Activated effector memory CD4-positive, alpha-beta T cell treated with Interleukin-2 at 50 U/mL for 16 hours (primary cell): ENCODE results near the gene NLK.
"Not testable (repeated sequence)": the region's sequence is repeated elsewhere in the genome, so short reads cannot be mapped to it uniquely, and the experiment has no call there.

ENCODE experiments used
- DNase-seq: peaks from one replicate; pipeline ENCODE4 v3.0.0-alpha.2; 2020

Gene NLK

DNA sequence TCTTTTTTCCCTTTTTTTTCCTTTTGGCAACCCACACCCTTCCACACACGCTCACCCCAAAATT lies at the start of gene NLK:
TSS of gene NLK (plus strand) at position 21 of the 64 bp plus-strand sequence. CDS start 197 bp downstream, outside the sequence.
- DNase-seq: no peak

DNA sequence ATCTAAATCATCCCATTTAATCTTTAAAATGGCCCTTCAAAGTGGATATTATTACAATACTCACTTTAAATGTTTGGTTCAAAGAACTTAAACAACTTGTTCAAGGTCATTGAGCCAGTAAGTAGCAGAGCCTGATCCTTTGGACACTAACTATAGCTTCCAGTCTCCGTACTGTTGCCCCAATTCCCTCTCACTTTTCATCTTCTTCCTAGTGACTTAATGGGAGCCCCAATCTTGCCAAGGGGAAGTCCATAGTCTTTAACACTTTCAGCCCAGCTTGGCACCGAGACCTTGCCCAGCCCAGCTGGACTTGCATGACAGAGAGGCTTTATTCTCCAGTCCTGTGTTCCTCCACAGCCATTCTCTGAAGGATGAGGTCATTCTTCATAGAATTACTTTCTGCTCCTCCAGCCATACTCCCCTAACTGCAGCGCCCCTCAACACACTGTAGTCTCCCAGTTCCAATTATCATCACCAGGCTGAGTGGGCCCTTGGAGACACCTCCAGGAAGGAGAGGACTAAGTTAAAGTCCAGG lies 49.2 kb upstream of the NLK start:
- DNase-seq: no peak

DNA sequence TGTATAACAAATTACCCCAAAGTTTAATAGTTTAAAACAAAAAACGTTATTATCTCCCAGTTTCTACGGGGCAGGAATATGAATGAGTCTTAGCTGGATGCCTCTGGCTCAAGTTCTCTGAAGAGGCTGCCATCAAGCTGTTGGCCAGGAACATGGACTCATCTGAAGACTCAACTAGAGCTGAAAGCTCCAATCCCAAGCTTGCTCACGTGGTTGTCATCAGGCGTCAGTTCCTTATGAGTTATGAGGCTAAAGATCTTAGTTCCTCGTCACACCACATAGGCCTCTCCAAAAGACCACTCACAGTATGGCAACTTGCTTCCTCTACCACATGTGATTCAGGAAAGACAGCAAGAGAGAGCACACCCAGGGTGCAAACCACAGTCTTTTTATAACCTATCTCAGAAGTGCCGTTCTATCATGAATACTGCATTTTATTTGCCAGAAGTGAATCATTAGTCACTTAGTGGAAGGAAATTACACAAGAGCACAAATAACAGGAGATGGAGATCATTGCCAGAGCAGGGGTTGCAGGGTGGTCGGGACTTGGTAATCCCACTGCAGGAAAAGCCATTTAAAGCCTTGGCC lies 48.7 kb upstream of the NLK start:
- DNase-seq: no peak

DNA sequence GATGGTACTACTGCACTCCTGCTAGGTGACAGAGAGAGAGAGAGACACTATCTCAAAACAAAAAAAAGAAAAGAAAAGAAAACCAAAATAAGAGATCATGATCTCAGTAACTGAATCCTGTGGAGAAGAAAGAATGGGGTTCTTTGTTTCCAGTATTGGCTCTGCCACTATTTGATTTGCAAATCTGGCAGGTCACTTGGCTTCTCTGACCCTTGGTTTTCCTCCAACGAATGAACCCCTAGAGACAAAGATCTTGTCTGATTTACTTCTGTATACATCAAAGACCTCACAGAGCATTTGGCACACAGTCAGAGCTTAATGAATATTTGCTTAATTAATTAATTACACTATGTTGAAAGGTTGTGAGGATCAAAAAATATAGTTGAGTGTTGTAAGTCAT lies 47.9 kb upstream of the NLK start:
- DNase-seq: no peak

DNA sequence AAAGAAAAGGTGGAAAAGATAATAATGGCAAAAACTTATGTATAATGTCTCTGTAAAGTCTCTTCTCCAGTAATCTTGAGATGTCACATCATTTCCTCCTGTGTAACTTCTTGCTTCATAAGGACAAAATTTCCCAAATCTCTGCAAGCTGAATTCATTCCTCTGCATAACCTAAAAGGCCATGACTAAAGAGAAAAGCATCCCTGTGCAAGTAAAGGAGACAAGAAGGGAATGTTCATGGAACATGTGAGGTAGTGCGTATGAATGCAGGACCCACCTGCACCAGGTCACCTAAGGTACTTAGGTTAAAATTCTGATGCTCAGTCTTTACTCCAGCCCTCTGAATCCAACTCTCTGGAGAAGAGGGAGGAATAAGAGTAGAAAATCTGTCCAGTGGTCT lies 46.9 kb upstream of the NLK start:
- DNase-seq: no peak

DNA sequence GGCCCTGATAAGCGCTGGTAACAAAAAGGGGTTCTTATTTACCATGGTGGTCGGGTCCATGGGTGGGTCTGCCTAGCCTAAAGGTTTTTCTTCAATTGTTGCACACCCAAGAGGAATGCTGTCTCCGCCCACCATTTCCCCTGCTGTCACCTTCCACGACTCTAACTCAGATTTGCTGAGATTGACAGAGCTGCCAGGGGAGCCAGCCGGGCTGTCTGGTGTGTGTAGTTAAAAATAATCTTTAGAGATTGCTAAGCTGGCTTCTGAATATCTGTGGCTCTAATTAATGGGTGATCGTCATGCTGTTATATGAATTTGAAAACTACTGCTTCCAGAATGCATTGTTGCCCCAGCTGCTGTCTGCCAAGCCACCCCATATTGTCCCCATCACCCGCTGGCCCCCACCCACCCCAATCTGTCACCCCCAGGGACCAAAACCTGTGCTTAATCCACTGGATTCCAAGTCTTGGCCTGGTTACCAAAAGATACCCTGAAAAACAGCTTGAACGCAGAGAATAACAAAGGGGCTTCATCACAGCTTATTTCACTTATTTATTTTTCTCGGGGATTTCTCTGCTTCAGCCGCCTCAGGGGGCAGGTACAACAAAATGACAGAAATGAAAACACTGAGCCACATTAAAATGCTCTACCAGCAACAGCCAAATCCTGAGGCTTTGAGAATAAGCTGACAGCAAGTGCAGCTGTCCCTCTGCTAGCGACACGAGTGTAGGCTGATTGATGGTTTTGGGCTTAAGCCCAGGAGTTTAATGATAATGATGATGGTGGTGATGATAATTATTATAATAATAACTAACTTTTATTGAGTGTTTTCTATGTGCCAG lies 46.1 kb upstream of the NLK start:
- DNase-seq: no peak

DNA sequence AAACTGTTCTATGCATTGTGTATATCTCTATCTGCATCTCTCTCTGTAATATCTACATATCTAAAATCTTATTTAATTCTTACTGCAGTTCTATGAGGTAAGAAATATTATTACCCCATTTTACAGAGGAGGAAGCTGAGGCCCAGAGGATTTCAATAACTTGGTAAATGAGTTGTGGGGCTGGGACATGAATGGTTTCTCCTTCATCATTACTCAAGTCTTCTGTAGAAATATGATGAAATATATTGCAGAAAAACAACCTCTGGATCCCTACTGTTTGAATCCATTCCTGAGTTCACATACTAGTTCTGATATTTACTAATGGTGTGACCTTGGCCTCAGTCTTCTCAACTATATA lies 45.5 kb upstream of the NLK start:
- DNase-seq: no peak

DNA sequence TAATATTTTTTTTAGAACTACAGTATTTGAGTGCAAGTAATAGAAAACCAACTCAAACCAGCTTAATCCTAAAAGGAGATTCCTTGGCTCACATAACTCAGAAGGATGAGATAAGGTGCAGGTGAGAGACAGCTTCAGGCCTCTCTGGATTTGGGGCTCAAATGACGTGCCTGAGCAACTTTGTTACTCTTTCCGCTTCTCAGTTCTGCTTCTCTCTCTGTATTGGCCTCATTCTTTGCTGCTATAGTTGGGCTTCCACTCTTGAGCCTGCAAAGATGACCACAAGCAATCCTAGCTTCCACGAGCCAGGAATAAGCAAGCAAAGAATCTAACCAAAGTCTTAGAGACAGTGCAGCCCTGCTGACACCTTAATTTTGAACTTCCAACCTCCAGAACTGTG lies 45.0 kb upstream of the NLK start:
- DNase-seq: no peak

DNA sequence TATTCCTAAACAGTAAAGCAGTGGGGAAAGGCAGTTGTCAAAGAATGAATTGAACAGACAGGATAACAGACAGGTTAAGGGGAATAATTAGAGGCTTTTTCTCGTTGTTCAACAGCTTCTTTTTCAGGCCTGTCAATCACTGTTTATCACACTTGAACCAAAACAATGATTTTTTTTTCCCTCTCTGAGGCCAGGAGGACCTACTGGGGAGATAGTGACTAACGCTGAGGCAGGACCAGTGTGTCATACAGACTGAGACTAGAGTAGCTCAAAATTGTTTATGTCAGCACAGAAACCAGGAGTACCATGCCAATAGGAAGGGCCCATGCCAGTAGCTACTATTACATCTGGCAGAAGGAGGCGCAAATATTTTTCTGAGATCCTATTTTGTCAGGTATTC lies 41.3 kb upstream of the NLK start:
- no peak for DNase-seq

DNA sequence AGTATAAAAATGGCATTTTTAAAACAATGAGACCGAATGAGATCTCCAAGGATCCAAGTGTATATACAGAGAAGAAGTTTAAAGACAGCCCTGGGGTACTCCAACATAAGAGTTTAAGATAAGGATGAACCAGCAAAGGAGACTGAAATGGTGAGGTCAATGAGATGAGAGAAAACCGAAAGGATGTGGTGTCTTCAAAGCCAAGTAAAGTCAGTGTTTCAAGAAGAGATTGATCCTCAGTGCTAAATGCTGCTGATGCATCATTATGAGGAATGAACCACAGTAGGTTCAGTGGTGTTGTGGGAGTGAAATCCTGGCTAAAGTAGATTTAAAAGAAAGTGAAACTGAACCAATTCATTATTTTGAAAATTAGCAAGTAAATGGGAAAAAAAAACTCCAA lies 38.1 kb upstream of the NLK start:
- DNase-seq: no peak

DNA sequence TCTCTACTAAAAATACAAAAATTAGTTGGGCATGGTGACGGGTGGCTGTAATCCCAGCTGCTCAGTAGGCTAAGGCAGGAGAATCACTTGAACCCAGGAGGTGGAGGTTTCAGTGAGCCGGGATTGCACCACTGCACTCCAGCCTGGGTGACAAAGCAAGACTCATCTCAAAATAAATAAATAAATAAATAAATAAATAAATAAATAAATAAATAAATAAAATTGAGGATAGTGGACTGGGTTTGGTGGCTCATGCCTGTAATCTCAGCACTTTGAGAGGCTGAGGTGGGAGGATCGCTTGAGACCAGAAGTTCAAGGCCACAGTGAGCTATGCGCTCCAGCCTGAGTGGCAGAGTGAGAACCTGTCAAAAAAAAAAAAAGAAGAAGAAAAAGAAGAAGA lies 34.6 kb upstream of the NLK start:
- DNase-seq: not testable (repeated sequence)

DNA sequence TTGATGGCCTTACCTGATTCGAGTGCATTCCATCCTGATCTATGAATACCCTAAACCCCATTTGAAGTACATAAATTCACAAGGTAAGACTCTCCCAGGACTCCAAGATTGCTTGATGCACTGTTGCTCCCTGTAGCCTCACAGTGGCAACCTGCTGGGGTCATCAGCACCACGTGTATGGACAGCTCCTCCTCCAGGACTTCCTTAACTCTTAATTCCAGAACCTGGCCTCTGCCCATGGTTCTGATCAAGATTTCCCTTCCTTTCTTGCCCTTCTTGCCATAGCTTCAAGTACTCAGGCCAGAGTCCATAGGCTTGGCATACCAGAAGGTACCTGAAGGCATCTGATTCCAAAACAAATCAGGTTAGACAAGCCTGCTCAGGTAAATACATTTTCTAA lies 34.0 kb upstream of the NLK start:
- DNase-seq: no peak

DNA sequence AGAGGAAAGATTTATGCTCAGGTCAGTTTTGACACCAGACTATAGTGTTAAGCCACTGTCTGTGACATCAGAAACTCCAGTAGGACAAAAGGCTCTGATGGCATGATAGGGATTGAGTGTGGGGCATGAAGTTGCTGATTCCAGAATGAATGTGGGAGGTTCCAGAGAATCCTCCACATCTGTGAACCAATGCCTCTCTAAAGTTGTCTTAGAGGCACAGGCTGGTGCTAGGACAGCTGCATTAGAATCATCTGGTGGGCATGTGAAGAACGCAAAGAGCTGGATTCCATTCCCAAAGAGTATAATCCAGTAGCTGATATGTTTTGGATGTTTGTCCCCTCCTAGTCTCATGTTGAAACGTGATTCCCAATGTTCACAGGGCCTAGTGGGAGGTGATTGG lies 32.1 kb upstream of the NLK start:
- DNase-seq: no peak

DNA sequence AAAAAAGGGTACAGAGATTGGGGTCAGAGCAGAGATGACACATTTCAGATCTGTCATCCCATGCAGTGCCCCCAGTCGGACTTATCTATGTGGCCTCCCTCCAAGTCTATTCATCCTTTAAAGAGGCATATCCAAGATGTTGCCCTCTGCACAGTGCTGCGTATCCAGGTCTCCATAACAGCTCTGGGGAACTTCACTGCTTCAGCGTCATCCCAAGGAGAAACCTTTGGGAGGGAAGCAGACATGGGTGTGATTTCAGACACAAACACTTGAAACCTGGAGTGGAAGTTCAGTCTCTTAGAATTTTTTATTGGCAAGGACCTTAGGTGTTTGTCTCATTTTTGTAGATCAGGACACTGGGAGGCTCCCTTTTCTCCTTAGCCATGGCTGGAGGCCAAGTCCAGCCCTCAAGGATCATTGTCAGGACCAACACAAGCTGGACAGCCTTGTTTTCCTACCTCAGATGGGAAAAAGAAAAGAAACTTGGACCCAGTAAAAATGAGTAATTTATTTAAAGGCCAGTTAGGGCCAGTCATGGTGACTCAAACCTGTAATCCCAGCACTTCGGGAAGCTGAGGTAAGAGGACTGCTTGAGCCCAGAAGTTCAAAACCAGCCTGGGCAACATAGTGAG lies 23.9 kb upstream of the NLK start:
- DNase-seq: no peak

DNA sequence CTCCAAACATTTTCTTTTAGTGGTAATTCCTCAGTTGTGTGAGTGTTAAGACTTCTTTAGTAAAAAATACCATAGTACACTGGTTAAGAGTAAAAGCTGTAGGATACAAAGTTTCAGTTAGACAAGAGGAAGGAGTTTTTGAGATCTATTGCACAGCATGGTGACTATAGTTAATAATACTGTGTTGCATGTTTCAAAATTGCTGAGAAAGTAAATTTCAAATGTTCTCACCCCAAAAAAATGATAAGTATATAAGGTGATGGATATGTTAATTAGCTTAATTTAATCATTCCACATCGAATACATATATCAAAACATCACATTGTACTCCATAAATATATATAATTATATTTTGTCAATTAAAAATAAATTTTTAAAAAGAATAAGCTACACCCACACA lies 22.0 kb upstream of the NLK start:
- no peak for DNase-seq

DNA sequence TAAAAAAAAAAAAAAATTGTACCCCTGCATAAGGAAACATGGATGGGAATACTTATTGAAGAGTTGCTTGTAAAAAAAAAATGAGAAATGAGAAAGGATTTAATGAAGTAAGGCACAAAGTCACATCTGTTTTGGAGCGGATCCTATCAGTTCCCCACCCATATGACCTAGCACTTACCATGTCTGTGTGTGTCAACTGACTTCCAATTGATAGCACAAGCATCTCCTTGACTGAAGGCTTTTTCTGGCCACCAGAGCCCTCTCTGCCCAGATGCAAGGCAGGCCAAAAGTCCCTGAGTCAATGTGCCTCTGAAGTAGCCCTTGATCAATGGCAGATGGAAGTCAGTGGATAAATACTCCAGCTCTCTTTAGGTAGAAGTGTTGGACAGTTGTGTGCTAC lies 13.4 kb upstream of the NLK start:
- DNase-seq: no peak

DNA sequence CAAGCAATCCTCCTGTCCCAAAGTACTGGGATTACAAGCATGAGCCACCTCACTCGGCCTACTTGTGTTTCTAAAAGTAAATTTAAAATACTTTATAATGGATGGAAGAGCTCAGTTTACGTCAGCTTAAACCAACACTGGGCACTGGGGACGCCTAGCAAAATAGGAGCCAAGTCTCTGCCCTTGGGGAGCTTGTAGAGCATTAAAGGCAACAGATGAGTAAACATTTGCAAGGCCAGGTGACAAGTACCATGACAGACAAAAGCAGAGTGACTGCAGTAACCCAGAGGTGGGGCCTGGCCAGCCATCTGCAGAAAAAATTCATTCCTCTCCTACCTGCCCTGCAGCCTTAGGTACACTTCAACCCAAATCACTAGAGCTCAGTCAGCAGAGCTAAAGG lies 12.1 kb upstream of the NLK start:
- DNase-seq: no peak

DNA sequence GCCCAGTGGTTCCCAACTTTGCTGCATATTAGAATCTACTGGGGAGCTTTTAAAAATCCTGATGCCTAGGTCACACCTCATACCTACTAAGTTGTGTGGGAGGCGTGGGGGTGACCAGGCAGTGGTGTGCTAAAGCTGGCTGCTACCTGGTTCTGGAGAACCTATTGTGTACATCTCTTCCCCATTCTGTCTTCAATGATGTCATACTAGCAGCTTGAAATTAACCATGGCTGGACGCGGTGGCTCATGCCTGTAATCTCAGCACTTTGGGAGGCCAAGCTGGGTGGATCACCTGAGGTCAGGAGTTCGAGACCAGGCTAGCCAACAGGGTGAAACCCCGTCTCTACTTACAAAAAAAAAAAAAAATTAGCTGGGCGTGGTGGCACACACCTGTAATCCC lies 11.3 kb upstream of the NLK start:
- no peak for DNase-seq

DNA sequence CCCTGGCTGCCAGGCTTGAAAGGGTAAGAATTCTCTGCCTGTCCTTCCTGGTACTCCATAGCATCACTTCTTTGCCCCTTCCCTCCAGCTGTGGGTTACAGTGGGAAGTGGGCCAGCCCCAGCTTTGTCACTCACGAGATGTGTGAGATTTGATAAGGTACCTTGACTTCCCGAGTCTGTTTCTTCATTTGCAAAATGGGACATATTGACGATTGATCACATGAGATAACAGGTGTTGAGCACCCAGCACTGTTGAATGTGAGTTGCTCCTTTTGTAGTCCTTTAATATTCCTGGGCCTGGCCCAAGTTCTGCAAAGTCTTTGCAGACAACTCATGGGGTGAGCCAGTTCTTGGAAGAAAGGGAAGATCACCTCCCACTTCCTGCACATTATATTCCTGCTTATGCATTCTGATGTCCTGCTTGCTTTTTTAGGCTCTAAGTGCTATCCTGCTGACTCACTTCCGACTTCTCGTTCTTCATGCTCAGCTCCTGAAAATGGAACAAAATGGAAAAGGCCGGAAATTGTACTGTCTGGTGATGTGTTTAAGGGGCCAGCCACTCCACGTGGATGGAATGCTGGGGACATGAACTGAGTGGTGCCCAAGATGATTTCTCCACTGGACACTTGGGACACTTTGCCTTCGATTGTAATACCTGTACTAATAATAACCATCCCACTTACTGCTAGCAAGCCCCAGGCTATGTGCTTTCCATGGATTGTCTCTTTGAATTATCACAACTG lies 8.3 kb upstream of the NLK start:
- DNase-seq: no peak

DNA sequence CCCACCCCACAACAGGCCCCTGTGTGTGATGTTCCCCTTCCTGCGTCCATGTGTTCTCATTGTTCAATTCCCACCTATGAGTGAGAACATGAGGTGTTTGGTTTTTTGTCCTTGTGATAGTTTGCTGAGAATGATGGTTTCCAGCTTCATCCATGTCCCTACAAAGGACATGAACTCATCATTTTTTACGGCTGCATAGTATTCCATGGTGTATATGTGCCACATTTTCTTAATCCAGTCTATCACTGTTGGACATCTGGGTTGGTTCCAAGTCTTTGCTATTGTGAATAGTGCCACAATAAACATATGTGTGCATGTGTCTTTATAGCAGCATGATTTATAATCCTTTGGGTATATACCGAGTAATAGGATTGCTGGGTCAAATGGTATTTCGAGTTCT lies 7.0 kb upstream of the NLK start:
- not testable (repeated sequence) for DNase-seq

DNA sequence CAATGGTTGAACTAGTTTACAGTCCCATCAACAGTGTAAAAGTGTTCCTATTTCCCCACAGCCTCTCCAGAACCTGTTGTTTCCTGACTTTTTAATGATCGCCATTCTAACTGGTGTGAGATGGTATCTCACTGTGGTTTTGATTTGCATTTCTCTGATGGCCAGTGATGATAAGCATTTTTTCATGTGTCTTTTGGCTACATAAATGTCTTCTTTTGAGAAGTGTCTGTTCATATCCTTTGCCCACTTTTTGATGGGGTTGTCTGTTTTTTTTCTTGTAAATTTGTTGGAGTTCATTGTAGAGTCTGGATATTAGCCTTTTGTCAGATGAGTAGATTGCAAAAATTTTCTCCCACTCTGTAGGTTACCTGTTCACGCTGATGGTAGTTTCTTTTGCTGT lies 6.6 kb upstream of the NLK start:
- not testable (repeated sequence) for DNase-seq

DNA sequence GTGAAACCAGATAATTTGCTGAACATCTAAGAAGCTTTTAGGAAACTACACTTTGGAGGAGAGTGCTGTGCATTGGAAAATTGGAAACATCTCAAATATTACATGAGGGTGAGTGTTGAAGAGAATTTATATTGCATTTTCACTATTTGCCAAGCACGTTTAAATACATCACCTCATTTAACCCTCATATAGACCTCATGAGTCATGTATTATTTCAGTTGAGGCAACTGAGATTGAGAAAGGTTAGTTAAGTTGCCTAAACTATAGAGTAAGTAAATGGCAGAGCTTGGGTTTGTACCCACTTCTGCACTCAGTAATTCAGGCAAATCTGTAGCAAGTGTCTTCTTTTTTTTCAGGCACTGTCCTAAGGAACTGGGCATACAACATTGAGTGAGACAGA lies 3.7 kb upstream of the NLK start:
- DNase-seq: no peak

DNA sequence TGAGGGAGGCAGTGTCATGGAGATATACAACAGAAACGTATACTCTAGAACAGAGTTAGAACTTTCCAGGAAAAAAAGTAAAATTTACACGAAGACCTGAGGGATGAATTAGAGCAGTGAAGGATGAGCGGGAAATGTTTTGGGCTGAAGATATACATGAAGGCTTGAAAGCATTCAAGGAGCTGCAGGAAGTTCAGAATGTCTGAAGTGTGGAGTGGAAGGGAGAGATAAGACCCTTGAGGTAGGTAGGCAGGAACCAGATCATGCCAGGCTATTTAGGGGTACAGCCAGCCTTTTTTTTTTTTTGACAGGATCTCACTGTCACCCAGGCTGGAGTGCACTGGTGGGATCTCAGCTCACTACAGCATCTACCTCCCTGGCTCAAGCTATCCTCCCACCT lies 3.2 kb upstream of the NLK start:
- DNase-seq: no peak

DNA sequence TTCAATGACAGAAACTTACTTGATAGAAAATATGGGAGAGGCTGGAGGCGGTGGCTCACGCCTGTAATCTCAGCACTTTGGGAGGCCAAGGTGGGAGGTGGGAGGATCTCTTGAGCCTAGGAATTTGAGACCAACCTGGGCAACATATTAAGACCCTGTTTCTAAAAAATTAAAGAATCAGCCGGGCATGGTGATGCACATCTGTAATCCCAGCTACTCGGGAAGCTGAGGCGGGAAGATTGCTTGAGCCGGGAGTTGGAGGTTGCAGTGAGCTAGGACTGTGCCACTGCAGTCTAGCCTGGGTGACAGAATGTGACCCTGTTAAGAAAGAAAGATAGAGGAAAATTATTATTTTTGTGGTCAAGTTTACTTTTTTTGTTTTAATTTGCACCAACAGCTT lies 2.1 kb upstream of the NLK start:
- DNase-seq: no peak
